Tibial nerve (tissue), 3 donors: ENCODE data around the gene AFF3.

Experiments
- CTCF ChIP-seq, 5 experiments: fragments of 200-600 bp in 3 of 5; fragments of 450-650 bp in 2 of 5; sonication (generic) in 3 of 5; IDR thresholded peaks; one replicate each; pipeline ENCODE4 v1.5.1; 2016 to 2019; ENCODE audit warnings: antibody characterized with exemption in 5 of 5, mild to moderate bottlenecking in 3 of 5, moderate library complexity in 2 of 5
- POLR2A ChIP-seq, 2 donors: fragments of 450-650 bp; IDR thresholded peaks; one replicate each; pipeline ENCODE4 v1.6.1; 2017; ENCODE audit warnings: antibody characterized with exemption in 2 of 2, mild to moderate bottlenecking in 2 of 2, moderate library complexity in 2 of 2

- TF ChIP-seq CTCF (IDR thresholded peaks at IDR 0.05) = no peak
- TF ChIP-seq POLR2A (IDR thresholded peaks at IDR 0.05) = no peak
Measured at GRCh38 chr2:99706735-99707134, 435.7 kb downstream of the AFF3 start.
